Smooth muscle cell of the brain vasculature (primary cell): Measurements from ENCODE around the gene PRKAB1.

Experiments used
- DNase-seq: peaks from one replicate; pipeline ENCODE4 v3.0.0-alpha.2; 2012; ENCODE audit warnings: low read depth, low spot score

PRKAB1 gene

GRCh38 chr12:119712721-119713120 is 44.8 kb downstream of the PRKAB1 start:
- DNase-seq: no peak

GRCh38 chr12:119713551-119714031 is 45.7 kb downstream of the PRKAB1 start:
- DNase-seq: no peak

- no peak for DNase-seq
These were observed 46.8 kb downstream of the PRKAB1 start for GRCh38 chr12:119714614-119715267.

- DNase-seq: no peak
These were observed 47.3 kb downstream of the PRKAB1 start for GRCh38 chr12:119715268-119715620.

- DNase-seq: no peak
These were observed 50.2 kb downstream of the PRKAB1 start for GRCh38 chr12:119718141-119718540.

- no peak for DNase-seq
These were observed 52.4 kb downstream of the PRKAB1 start for GRCh38 chr12:119720349-119720748.

- no peak for DNase-seq
These were observed 53.4 kb downstream of the PRKAB1 start for GRCh38 chr12:119721306-119721705.

- no peak for DNase-seq
These were observed 57.6 kb downstream of the PRKAB1 start for GRCh38 chr12:119725523-119725922.

- no peak for DNase-seq
These were observed 59.9 kb downstream of the PRKAB1 start for GRCh38 chr12:119727600-119728443.

- DNase-seq: no peak
These were observed 60.5 kb downstream of the PRKAB1 start for GRCh38 chr12:119728444-119728745.

GRCh38 chr12:119729871-119730270 is 61.9 kb downstream of the PRKAB1 start:
- no peak for DNase-seq

- no peak for DNase-seq
These were observed 62.4 kb downstream of the PRKAB1 start for GRCh38 chr12:119730381-119730780.
